ENCODE results near the gene CARMIL1.

The CARMIL1 gene

DNA sequence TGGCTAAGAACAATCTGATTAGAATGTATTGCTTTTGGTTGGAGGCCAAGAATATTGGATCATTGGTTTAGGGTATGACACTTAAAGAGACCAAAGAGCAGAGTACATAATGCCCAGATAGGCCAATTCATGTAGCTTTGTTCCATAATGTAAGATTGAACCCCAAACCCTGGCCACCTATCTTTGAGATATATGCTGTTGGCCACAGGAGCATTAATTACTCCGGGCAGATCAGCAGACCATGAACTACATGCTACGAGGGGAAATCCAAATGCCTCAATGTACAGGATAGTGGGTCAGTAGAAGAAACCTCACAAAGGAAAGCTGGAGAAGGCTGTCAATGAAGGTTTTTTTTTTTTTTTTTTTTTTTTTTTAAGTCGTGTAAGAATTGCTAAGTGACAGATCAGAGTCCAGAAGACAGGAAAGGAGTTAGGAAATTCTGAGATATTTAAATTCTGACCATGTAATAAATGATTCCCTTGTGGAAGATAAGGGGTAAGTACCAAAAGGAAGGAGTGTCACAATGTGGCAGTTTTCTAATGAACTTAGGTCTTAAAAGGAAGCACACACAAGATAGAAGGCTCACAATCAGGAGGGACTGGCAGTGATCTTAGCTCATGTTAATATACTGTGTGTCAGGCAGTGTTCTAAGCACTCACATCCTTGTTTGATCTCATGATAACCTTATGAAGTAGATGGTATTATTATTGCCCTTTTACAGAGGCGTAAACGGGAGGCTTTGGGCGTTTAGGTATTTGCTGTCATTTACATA is 61.4 kb downstream of the CARMIL1 start:
- no peak for DNase-seq

DNA sequence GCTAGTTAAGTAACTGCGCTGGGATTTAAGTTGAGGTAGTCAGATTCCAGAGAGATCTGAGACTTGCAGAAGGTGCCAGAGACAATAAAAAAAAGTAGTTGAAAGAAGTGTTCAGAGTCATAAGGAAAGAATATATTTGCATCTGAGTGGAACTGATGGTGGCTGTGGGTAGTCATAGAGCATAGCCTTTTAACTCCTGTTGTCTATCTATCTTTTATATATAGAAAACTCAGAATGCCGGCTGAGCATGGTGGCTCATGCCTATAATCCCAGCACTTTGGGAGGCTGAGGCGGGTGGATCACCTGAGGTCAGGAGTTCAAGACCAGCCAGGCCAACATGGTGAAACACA is 62.0 kb downstream of the CARMIL1 start:
- no peak for DNase-seq

DNA sequence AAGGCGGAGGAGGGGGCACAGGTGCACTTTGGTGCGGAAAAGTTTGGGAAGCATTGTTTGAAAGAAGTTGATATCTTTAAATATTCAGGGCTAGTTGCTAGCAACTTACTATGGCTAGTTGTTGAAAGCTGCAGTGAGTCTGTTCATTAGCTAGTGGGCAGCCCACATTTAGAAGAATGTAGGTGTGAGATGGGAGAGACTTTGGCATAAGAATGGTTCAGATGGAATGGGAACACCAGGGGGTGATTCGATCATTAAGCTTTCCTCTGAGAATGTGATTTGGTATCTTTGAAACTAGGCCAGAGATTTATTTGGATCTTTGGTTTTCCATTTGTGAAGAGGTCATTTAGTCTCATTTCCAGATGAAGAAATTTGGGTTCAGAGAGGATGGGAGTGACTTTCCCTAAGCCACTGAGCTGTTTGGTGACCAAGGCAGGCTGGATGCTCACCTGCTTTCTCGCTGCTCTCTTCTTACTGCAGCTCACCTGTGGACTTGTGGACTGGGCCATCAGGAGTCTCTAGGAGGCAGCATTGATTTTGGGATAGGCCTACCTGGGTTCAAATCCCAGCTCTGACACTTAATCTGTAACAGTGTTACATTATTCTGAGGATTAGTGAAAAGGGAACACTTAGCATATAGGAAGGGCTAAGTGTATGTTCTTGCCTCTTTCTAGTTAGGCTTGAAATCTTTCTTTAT is 62.9 kb downstream of the CARMIL1 start:
- no peak for DNase-seq

DNA sequence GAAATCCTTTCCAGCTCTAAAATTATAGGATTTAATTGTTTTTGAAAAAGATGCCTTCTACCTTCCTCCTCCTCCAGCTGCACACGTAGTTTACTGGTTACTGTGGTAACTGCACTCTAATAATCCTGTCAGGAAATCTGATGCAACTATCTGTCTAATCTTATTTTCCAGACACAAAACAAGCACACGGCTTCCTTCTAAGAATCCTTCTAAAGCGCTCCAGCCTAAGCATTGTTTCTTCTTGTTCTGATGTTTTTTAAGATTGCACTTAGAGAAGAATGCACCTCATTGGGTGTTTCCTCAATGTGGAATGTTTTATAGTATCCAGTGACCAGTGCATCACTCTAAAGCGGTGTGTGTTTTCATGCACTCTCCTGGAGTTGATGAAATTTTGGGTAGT is 63.6 kb downstream of the CARMIL1 start:
- DNase-seq = no peak

DNA sequence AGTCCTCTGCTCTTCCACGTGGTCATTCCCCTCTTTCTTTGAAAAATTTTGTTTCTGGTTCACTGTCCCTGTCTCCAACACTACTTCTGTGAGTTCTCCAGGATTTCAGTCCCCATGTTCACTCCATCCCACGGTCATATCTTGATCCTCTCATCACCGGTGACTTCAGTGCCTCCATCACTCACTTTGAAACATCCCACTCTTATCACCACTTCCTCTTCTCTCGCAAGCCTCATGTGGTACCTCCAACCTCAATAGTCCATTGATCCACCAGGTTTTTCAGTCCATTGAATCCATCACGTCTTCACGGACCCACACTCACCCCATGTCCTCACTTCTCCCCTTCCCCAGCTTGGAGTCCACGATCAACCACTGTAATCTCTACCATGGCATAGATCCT is 64.8 kb downstream of the CARMIL1 start:
- no peak for DNase-seq

DNA sequence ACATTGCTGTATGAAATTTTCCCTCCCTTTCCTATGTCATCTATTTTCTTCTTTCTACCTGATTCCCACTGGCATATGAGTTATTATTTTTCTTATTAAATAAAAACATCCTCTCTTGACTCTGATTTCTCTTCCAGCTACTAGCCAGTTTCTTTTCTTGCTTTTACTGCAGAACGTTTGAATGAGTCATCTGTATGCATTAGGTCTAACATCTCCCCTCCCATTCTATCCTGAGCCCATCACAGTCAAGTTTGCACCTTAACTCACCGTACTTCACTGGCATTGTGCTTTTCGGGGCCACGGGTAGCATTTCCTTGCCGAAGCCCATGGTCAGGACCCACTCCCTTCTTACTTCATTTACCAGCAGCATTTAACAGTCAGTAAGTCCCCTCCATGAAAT is 65.7 kb downstream of the CARMIL1 start:
- no peak for DNase-seq

DNA sequence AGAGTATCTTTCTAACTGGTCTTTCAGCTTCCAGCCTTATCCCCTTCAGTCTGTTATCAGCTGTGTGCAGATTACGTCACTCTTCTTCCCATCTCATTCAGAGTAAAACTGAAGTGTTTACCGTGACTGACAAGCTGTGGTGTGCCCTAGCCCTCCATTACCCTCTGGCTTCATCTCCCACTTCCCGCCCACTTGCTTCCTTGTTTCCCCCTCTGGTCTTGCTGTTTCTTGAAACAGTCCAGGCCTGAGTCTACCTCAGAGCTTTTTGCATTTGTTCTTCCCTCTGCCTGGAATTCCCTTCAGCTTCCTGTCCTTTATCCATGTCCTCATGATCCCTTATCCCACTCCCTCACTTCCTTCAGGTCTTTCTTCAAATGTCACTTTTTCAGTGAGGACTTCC is 66.9 kb downstream of the CARMIL1 start:
- peak; percentile 39 for DNase-seq

DNA sequence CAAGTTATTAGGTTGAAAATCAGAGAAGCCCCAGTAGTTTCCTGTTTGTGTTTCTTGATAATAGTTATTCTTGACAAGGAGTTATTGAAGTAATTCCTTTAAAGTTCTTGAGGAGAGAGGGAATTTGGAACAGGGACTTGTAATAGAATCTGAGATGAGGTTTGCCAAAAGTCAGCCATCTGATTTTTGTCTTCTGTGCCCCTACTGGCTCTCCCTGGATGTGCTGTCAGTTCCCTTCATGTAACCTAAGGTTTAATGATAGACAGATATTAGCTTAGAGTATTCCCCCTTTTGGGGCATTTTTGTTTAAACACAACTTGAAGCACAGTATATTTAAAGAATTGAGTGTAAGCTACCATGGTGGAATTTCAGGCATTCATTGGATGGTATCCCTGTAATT is 71.4 kb downstream of the CARMIL1 start:
- no peak for DNase-seq

DNA sequence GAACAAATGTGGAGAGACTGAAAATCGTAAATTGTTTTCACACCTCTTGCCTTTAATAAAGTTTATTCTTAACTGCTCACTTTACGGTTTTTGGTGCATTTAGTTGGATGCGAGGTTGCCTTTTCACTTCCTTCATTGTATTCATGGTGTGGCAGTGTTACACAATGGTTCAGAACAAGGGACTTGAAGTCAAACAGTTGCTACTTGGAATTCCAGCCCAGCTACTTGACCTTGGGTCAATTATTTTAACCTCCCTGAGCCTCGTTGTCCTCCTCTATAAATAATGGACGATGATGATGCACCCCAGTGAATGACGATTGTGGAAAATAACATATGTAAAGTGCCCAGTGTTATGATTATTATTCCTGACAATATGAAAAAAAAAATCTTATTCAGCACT is 72.3 kb downstream of the CARMIL1 start:
- DNase-seq = no peak

DNA sequence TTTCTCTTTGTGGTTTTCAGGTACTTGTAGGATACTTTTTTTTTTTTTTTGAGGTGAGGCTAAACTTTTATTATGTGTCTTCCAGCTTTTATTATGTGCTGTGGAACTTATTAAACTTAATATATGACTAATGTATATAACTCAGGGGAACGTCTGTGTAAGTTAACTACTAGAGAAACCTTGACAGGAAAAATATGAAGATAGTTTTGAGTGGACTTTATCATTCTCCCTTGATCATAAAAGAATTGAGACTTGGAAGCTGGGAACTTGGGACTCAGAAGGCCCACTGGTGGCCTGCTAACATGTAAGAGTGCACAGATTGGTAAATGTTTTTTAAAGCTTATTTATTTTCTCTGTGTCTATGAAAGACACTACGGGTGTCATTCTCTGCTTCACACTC is 73.1 kb downstream of the CARMIL1 start:
- DNase-seq = no peak

DNA sequence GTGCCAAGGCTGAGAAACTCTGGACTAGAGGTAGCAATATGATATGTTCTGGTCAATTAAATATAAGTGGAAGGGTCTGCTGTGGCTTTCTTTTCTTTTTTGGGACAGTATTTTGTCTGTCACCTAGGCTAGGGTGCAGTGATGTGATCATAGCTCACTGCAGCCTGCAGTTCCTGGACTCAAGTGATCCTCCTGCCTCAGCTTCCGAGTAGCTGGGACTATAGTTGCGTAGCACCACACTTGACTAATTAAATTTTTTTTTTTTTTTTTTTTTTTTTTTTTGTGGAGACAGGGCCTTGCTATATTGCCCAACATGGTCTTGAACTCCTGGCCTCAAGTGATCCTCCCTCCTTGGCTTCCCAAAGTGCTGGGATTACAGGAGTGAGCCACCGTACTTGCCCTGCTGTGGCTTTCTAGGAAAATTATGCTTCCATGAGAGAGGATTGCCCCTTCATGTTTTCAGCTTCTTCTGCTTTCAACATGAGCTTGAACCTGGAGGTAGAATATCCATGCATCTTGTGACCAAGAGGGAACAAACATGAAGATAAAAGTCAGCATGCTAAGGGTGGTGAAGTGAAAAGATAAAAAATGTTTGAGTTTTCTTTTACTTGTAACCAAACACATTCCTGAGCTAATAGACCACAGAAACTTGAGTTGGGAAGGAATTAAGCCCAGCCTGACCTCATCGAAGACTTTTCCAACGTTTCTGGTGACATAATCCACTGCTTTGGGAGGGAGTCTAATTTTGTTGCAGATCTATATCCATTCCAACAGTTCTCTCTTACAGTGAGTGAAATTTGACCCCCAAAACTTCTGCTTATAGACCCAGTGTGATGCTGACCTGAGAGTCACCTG is 75.1 kb downstream of the CARMIL1 start:
- DNase-seq = no peak

DNA sequence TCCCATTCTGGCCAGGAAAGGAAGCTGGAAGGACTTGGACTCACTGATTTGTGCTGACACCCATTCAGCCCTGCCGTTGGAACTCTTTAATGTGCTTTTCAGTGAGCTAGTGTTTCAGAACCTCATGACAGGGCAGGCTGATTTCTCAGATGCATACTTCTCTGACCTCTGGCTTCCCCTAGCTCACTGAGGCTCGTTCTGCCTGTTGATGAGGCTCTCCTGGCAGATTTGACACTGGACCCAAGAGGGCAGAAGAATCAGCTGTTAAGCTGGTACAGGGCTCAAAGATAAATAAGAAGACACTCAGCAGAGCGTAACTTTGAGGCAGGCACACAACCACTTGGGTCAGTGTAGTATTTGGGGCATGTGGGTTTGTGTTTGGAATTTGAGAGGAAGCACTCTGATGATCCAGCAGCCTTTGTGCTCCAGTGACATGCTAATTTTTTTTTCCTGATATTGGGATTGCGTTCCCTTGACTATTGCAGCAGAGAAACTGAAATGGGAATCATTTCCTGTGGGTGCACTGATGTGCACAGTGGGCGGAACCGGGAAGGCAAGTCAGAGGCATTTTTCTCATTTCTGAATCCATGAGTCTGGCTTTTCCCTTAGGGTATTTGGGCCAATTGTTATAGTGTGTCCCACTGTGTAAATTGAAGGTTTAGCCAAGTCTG is 80.2 kb downstream of the CARMIL1 start:
- DNase-seq = no peak

DNA sequence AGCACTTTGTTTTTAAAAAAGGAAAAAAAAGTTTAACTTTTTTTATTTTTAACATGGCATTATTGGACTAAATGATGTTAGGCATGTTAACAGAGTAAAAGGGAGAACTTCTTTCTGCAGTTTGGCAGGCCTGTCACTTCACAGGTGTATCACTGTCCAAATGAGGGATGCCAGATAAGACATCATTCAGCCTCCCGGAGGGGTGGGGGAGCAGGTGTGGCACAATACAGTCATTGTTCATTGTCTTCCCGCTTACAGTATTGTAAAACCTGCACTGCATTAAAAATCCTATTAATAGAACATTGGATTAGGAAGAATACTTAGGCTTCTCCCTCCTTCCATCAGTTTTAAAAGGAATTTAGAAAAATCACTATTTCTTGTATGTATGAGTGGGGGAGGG is 80.7 kb downstream of the CARMIL1 start:
- DNase-seq = peak; percentile 80

DNA sequence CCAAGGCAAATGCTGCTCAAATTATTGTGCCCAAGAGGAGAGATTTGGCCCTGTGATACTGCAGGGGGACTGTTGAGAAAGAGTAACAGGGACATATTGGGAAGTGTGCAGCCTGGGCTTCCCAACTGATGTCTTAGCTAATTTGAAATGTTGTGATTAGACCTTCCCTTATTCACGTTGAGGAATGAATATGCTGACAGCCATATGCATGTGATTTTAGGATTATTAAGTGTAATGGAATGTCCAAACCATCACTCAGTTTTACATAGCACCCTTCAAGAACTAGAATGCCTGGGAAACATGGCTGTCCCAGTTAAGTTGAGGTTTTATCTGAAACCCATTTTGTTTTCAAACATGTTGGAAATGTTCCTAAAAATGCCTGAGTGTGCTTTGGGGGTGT is 81.4 kb downstream of the CARMIL1 start:
- DNase-seq = no peak

DNA sequence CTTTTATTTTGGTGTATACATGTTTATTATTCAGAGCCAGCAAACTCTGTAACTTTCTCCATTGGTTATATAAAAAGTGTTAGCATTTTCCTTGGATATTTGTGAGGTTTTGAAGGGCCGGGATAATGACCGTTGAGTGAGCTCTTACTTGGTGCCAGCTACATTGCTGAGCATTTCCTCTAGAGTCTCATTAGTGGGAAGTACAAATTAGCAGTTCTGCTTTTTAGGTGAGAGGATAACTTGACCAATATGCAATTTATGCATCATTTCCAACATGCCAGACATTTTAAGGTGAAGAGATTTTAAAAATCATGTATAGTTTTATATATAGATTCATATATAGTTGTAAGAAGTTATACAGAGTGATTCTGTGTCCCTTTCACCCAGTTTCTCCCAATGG is 84.3 kb downstream of the CARMIL1 start:
- no peak for DNase-seq

DNA sequence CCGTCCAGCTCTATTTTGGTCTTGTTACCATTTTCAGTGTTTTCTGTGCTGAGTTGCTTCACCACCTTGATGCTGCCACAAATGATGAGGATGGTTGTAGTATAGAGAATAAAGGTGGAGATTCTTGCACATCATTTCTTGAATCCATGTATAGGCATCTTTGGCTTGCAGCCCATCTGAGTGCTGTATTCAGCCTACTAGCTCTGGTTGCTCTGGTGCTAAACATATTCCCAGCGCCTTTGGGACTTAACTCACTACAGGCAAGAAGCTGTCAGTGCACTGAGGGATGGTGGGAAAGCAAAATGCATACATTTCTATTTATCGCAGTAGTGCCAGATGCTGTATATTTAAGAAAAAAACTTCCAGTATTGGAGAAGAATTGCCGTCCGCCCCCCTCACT is 86.0 kb downstream of the CARMIL1 start:
- no peak for DNase-seq

DNA sequence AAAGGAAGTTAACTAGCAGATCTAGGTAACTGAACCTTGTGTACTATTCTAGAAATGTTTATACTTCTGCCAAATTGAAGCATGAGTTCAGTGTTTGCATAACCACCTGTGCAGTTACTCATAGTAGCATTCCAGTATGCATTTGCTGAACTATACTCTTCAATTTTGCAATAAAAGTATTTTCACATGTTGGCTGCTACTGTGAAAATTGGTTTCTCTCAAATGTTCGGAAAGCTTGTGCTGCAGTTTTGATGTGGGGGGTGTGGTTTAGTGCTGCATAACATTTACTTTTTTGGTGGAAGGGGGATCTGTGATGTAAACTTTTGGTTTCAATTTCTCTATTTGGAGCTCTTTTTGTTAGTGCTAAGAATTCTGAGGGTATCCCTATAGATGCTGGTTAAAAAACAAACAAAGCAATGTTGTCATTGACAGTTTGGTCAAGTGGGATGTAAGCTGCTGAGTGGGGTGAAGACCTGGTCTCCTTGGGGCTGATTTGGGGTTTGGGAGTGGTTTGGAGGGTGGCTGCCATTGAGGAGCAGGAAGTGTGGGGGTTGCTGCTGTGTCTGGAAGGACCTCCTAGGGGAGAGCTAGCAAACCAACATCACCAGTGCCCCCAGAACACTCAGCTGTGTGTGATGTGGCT is 87.8 kb downstream of the CARMIL1 start:
- DNase-seq = no peak

DNA sequence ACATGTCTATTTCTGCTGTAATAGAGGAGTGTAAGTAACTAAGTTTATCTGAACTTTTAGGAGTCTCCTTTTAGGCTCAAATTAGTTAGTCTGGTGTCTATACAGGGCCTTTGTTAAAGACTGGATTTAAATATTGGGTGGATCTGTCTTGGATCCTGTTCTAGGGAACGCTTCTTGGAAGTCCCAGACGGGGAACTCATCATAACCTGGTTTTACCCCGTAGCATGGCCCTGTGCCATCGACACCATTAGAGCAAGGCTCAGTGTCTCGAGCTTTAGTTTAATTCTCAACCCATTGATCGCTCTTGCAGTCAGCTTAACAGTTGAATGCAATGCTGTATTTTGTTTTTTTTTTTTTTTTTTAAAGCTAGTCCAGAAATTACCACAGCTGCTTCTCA is 89.9 kb downstream of the CARMIL1 start:
- DNase-seq = no peak

DNA sequence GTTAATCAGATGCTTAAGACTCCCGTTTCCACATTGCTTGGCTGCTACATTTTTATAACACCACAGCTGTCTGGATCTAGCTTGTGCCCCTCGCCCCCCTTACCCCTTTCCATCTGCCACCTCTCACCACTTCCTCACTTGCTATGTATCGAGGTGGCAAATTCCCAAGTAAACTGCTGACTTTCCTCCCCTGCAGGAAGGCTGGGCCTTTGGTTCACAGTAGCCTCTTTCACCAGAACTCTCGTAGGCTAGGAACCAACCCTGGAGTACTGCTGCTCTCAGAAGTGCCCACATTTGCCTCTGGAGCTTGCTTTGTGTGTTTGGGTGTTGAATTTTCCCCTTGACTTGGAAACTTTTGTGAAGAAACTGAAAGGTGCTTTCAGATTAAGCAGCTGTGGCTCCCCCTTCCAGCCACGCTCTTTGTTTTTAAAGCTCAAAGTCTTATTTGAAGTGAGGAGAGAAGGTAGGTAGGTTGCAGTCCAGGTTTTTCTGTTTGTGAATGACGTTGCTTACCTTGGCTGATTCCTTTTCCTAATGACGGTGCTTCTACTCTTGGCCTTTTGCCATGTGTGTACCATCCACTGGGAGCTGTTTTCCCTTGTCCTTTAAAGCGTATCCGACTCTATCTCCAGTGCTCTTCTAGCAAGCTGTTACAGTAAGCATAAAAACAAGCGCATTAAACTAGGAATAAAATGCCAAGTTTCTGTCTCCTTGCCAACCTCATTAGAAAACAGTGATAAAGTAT is 90.4 kb downstream of the CARMIL1 start:
- peak; percentile 100 for DNase-seq

DNA sequence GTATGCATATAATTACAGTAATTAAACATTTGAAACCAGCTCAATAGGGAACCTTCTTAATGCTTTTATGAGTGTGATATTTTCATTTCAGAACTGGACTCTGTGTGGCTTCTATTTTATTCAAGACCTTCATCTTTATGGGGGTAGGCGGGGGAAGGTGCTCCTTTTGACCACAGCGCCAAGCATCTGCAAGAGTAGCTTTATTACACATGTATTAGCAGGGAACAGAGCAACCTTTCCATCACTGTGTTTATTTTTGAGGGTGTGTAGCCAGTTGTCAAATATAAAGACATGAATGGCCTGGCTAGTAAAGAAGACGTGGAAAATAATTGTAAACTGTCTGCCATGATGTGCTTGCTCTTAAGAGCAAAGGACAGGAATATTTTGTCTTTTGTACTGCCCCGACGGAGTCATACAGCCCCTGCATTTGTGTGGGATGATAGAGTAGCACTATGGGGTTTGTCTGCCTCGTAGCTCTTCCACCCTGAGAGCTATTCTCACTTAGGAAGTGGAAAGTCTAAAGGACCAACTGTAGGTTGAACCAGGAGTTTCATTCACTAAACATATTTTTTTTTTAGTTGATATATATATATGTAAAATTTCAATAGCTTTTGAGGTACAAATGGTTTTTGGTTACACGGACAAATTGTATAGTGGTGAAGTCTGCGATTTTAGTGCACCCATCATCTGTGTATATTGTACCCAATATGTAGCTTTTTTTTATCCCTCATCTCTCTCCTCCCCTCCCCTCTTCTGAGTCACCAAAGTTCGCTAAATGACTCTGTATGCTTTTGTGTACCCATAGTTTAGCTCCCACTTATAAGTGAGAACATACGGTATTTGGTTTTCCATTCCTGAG is 91.2 kb downstream of the CARMIL1 start:
- peak; percentile 100 for DNase-seq

DNA sequence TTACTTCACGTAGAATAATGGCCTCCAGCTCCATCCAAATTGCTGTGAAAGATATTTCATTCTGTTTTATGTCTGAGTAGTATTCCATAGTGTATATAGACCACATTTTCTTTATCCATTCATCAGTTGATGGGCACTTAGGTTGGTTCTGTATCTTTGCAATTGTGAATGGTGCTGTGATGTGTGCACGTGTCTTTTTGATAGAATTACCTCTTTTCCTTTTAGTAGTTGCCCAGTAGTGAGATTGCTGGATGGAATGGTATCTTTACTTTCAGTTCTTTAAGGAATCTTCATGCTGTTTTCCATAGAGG is 91.8 kb downstream of the CARMIL1 start:
- DNase-seq = no peak
